GM19025 (cell line): ENCODE results near the gene ZNF8.
"Not testable (repeated sequence)": the region's sequence is repeated elsewhere in the genome, so short reads cannot be mapped to it uniquely, and the experiment has no call there.

ENCODE experiments used
- ATAC-seq: cut with Tn5 transposase; IDR thresholded peaks from one replicate; pipeline ENCODE4 v1.9.1; 2021; ENCODE audit warnings: mild to moderate bottlenecking, low read depth, moderate library complexity; ENCODE audit not compliant: unreplicated experiment

Gene ZNF8

GRCh38 chr19:58294743-58295374 is 16.1 kb downstream of the ZNF8 start:
- no peak for ATAC-seq

- no peak for ATAC-seq
Measured at GRCh38 chr19:58296104-58296503, 17.3 kb downstream of the ZNF8 start.

GRCh38 chr19:58300620-58301019 is 21.9 kb downstream of the ZNF8 start:
- no peak for ATAC-seq

- no peak for ATAC-seq
Measured at GRCh38 chr19:58304255-58304654, 25.5 kb downstream of the ZNF8 start.

GRCh38 chr19:58304748-58305064 is 26.0 kb downstream of the ZNF8 start:
- no peak for ATAC-seq

GRCh38 chr19:58305065-58305931 is 26.5 kb downstream of the ZNF8 start, which contains the start of gene ERVK3-1:
ERVK3-1 (plus strand) TSS chr19:58305377; CDS start chr19:58312169, 6,792 bp downstream.
- peak; percentile 97 for ATAC-seq

- ATAC-seq: no peak
Measured at GRCh38 chr19:58305932-58306323, 27.2 kb downstream of the ZNF8 start.

- ATAC-seq: no peak
Measured at GRCh38 chr19:58307736-58308135, 29.0 kb downstream of the ZNF8 start.

- not testable (repeated sequence) for ATAC-seq
Measured at GRCh38 chr19:58310685-58311084, 31.9 kb downstream of the ZNF8 start.

- no peak for ATAC-seq
Measured at GRCh38 chr19:58311345-58311865, 32.6 kb downstream of the ZNF8 start.

GRCh38 chr19:58315580-58315979 is 36.8 kb downstream of the ZNF8 start:
- ATAC-seq: no peak

GRCh38 chr19:58317476-58318072 is 38.8 kb downstream of the ZNF8 start:
- ATAC-seq: no peak

- no peak for ATAC-seq
Measured at GRCh38 chr19:58318297-58318696, 39.5 kb downstream of the ZNF8 start.

GRCh38 chr19:58319241-58319640 is 40.5 kb downstream of the ZNF8 start:
- ATAC-seq: no peak

GRCh38 chr19:58325311-58326022 is 46.7 kb downstream of the ZNF8 start:
- no peak for ATAC-seq

- no peak for ATAC-seq
Measured at GRCh38 chr19:58326501-58326913, 47.8 kb downstream of the ZNF8 start.

- ATAC-seq: peak; percentile 87
Measured at GRCh38 chr19:58326914-58327726, 48.4 kb downstream of the ZNF8 start, which contains the start of gene ZSCAN22. ZSCAN22 (plus strand) TSS chr19:58326994; CDS start chr19:58334803, 7,809 bp downstream.

GRCh38 chr19:58328999-58329398 is 50.2 kb downstream of the ZNF8 start:
- ATAC-seq: no peak

GRCh38 chr19:58330458-58330857 is 51.7 kb downstream of the ZNF8 start:
- no peak for ATAC-seq

GRCh38 chr19:58332697-58333096 is 53.9 kb downstream of the ZNF8 start:
- no peak for ATAC-seq
